HepG2 (cell line): Measurements from ENCODE around the gene RPL31. TPM values are rescaled to one million over a fixed set of nuclear protein-coding genes. Genes with fewer than 3 reads are reported as not detected.

Experiments used
- ADNP ChIP-seq: sonication (generic); formaldehyde crosslinking; IDR thresholded peaks from 2 replicates; pipeline ENCODE4 v1.4.0; 2020; ENCODE audit warnings: missing genetic modification reagents
- CEBPB ChIP-seq: IDR thresholded peaks from 2 replicates; pipeline ENCODE4 v1.6.1; 2011; ENCODE audit warnings: low read depth, low read length, improper control_type of control experiment, borderline replicate concordance
- HDAC1 ChIP-seq: sonication (generic); formaldehyde crosslinking; IDR thresholded peaks from 2 replicates; pipeline ENCODE4 v1.5.1; 2020; ENCODE audit warnings: mild to moderate bottlenecking, missing genetic modification reagents
- POGZ ChIP-seq: sonication (generic); formaldehyde crosslinking; IDR thresholded peaks from 2 replicates; pipeline ENCODE4 v1.4.0; 2020; ENCODE audit warnings: mild to moderate bottlenecking, missing genetic modification reagents
- STAG1 ChIP-seq: sonication (generic); formaldehyde crosslinking; IDR thresholded peaks from 2 replicates; pipeline ENCODE4 v1.4.0; 2020; ENCODE audit warnings: missing genetic modification reagents
- THAP11 ChIP-seq: IDR thresholded peaks from 2 replicates; pipeline ENCODE4 v1.6.1; 2016; ENCODE audit warnings: missing biosample characterization, missing genetic modification reagents
- ZKSCAN8 ChIP-seq: IDR thresholded peaks from 2 replicates; pipeline ENCODE4 v1.6.1; 2016; ENCODE audit warnings: borderline replicate concordance, missing genetic modification reagents, missing compliant biosample characterization
- ZMYM4 ChIP-seq: sonication (generic); formaldehyde crosslinking; IDR thresholded peaks from 2 replicates; pipeline ENCODE4 v1.8.1; 2023; ENCODE audit warnings: mild to moderate bottlenecking, missing genetic modification reagents
- ZNF614 ChIP-seq: IDR thresholded peaks from 2 replicates; pipeline ENCODE4 v1.6.1; 2018; ENCODE audit warnings: missing biosample characterization, missing genetic modification reagents, inconsistent platforms, borderline replicate concordance
- polyA plus RNA-seq, 8 experiments: library from polyadenylated mRNA; depleted of rRNA in 3 of 8; stranded (reverse) in 7 of 8; unstranded in 1 of 8; fragments of >200 nt; fragmentation: Illumina TruSeq in 4 of 8; extraction: Trizol in 4 of 8; gene quantifications; 2 replicates each; pipeline versions ENCODE4 v1.2.1 to v1.2.3, GENCODE V29; 2011 to 2016; ENCODE audit warnings: low read depth in 4 of 8, missing spikeins in 1 of 8, mixed read lengths in 1 of 8; ENCODE audit not compliant: insufficient read depth in 1 of 8
- total RNA-seq, 5 experiments: library from RNA; depleted of rRNA; stranded (reverse); fragments of >200 nt; fragmentation: Illumina TruSeq; extraction: Trizol; gene quantifications; 2 replicates each; pipeline ENCODE4 v1.2.3, GENCODE V29; 2016; ENCODE audit warnings: low read depth in 1 of 5
- TF ChIP-seq, protein P1 (sequence below): sonication (generic); formaldehyde crosslinking; IDR thresholded peaks from 2 replicates; pipeline ENCODE4 v1.5.0; 2020; ENCODE audit warnings: missing genetic modification reagents
- TF ChIP-seq, protein P2 (sequence below): sonication (generic); formaldehyde crosslinking; IDR thresholded peaks from 2 replicates; pipeline ENCODE4 v1.4.0; 2020; ENCODE audit warnings: missing genetic modification reagents
- TF ChIP-seq, protein P3 (sequence below): sonication (generic); formaldehyde crosslinking; IDR thresholded peaks from 2 replicates; pipeline ENCODE4 v1.5.1; 2020; ENCODE audit warnings: missing genetic modification reagents, mild to moderate bottlenecking, borderline replicate concordance
- TF ChIP-seq, protein P4 (sequence below): sonication (generic); formaldehyde crosslinking; IDR thresholded peaks from 2 replicates; pipeline ENCODE4 v1.4.0; 2020; ENCODE audit warnings: missing genetic modification reagents, borderline replicate concordance
- TF ChIP-seq, protein P5 (sequence below): IDR thresholded peaks from 2 replicates; pipeline ENCODE4 v1.6.1; 2016; ENCODE audit warnings: low read depth
- TF ChIP-seq, protein P6 (sequence below): sonication (generic); formaldehyde crosslinking; IDR thresholded peaks from 2 replicates; pipeline ENCODE4 v1.5.0; 2020; ENCODE audit warnings: missing genetic modification reagents, mild to moderate bottlenecking, borderline replicate concordance

RPL31 gene
- total and polyA plus RNA-seq, 2 of the 13 experiments (the other 11 are each of a cell fraction or from before 2014, with no cell fraction given) = 3,331 to 3,582 TPM

DNA sequence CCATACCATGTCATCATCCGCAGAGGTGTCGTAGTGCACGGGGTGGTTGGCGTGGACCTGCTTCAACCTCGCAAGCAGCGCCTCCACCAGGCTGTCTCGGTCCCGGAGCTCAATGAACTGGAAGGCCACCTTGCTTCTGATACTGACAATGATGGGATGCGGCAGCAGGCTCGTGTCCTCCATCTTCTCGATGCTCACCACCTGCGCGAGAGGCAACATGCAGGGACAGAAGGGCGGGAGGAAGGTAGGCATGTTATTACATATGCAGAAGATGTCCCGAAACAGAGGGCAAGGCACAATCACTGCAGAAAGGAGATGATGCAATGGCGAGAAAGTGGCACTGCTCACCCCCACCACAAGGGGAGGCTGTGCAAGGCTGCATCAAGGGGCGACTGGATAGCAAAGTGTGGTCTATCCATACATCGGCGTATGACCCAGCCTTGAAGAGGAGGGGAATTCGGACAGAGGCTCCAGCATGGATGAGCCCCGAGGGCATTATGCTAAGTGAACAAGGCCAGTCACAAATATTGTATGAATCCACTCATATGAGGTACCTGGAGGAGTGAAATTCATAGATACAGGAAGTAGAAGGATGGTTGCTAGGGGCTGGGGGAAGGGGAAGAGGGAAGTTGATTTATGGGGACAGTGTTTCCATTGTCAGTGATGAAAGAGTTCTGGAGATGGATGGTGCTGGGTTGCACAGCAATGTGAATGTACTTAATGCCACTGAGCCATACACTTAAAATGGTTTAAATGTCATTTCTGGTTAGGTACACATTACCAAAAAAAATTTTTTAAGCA, 36.6 kb downstream of the RPL31 start (continued):
- TF ChIP-seq, protein P1, sequence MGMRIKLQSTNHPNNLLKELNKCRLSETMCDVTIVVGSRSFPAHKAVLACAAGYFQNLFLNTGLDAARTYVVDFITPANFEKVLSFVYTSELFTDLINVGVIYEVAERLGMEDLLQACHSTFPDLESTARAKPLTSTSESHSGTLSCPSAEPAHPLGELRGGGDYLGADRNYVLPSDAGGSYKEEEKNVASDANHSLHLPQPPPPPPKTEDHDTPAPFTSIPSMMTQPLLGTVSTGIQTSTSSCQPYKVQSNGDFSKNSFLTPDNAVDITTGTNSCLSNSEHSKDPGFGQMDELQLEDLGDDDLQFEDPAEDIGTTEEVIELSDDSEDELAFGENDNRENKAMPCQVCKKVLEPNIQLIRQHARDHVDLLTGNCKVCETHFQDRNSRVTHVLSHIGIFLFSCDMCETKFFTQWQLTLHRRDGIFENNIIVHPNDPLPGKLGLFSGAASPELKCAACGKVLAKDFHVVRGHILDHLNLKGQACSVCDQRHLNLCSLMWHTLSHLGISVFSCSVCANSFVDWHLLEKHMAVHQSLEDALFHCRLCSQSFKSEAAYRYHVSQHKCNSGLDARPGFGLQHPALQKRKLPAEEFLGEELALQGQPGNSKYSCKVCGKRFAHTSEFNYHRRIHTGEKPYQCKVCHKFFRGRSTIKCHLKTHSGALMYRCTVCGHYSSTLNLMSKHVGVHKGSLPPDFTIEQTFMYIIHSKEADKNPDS = no peak
- TF ChIP-seq, protein P2, sequence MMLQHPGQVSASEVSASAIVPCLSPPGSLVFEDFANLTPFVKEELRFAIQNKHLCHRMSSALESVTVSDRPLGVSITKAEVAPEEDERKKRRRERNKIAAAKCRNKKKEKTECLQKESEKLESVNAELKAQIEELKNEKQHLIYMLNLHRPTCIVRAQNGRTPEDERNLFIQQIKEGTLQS = peak; percentile 98
- TF ChIP-seq ZNF614 (CRISPR knock-in tag) (peak; percentile 39; the same call in 1 of the 2 replicates), HDAC1 (no peak), THAP11 (CRISPR knock-in tag) (peak; percentile 67; the same call in 1 of the 2 replicates), CEBPB (peak; percentile 97), ZKSCAN8 (CRISPR knock-in tag) (0 out of 2 replicates have a peak, but pooled peaks have one; percentile 38), ZMYM4 (CRISPR knock-in tag) (peak; percentile 74), STAG1 (CRISPR knock-in tag) (peak; percentile 90), ADNP (CRISPR knock-in tag) (no peak), POGZ (CRISPR knock-in tag) (0 out of 2 replicates have a peak, but pooled peaks have one; percentile 23)
- TF ChIP-seq, protein P3, sequence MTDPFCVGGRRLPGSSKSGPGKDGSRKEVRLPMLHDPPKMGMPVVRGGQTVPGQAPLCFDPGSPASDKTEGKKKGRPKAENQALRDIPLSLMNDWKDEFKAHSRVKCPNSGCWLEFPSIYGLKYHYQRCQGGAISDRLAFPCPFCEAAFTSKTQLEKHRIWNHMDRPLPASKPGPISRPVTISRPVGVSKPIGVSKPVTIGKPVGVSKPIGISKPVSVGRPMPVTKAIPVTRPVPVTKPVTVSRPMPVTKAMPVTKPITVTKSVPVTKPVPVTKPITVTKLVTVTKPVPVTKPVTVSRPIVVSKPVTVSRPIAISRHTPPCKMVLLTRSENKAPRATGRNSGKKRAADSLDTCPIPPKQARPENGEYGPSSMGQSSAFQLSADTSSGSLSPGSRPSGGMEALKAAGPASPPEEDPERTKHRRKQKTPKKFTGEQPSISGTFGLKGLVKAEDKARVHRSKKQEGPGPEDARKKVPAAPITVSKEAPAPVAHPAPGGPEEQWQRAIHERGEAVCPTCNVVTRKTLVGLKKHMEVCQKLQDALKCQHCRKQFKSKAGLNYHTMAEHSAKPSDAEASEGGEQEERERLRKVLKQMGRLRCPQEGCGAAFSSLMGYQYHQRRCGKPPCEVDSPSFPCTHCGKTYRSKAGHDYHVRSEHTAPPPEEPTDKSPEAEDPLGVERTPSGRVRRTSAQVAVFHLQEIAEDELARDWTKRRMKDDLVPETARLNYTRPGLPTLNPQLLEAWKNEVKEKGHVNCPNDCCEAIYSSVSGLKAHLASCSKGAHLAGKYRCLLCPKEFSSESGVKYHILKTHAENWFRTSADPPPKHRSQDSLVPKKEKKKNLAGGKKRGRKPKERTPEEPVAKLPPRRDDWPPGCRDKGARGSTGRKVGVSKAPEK (CRISPR knock-in tag) = no peak
- TF ChIP-seq, protein P4, sequence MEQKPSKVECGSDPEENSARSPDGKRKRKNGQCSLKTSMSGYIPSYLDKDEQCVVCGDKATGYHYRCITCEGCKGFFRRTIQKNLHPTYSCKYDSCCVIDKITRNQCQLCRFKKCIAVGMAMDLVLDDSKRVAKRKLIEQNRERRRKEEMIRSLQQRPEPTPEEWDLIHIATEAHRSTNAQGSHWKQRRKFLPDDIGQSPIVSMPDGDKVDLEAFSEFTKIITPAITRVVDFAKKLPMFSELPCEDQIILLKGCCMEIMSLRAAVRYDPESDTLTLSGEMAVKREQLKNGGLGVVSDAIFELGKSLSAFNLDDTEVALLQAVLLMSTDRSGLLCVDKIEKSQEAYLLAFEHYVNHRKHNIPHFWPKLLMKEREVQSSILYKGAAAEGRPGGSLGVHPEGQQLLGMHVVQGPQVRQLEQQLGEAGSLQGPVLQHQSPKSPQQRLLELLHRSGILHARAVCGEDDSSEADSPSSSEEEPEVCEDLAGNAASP (CRISPR knock-in tag) = peak; percentile 71; the same call in 1 of the 2 replicates
- TF ChIP-seq, protein P5, sequence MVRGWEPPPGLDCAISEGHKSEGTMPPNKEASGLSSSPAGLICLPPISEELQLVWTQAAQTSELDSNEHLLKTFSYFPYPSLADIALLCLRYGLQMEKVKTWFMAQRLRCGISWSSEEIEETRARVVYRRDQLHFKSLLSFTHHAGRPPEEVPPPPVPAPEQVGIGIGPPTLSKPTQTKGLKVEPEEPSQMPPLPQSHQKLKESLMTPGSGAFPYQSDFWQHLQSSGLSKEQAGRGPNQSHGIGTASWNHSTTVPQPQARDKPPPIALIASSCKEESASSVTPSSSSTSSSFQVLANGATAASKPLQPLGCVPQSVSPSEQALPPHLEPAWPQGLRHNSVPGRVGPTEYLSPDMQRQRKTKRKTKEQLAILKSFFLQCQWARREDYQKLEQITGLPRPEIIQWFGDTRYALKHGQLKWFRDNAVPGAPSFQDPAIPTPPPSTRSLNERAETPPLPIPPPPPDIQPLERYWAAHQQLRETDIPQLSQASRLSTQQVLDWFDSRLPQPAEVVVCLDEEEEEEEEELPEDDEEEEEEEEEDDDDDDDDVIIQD = 0 out of 2 replicates have a peak, but pooled peaks have one; percentile 59
- TF ChIP-seq, protein P6, sequence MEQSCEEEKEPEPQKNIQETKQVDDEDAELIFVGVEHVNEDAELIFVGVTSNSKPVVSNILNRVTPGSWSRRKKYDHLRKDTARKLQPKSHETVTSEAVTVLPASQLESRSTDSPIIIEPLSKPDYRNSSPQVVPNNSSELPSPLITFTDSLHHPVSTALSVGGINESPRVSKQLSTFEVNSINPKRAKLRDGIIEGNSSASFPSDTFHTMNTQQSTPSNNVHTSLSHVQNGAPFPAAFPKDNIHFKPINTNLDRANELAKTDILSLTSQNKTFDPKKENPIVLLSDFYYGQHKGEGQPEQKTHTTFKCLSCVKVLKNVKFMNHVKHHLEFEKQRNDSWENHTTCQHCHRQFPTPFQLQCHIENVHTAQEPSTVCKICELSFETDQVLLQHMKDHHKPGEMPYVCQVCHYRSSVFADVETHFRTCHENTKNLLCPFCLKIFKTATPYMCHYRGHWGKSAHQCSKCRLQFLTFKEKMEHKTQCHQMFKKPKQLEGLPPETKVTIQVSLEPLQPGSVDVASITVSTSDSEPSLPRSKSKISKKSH (CRISPR knock-in tag) = 0 out of 2 replicates have a peak, but pooled peaks have one; percentile 63
